Endothelial cell of hepatic sinusoid (primary cell): ENCODE results near the gene MRC1.

ENCODE experiments used
- in situ Hi-C: cut with HindIII; loops from 2 replicates; pipeline ENCODE4 v1.10.0; 2017; ENCODE audit warnings: low sequenced_read_pairs

MRC1 gene

GRCh38 chr10:17842641-17843040 is 33.5 kb downstream of the MRC1 start:
- in situ Hi-C loops, result no loop called here

- in situ Hi-C loops, result loop anchor here (5.0 kb wide), 1 partner anchor 370 kb away; no protein-coding TSS in a partner anchor
Observed at GRCh38 chr10:17847585-17848296, 38.6 kb downstream of the MRC1 start.

GRCh38 chr10:17848646-17849045 is 39.5 kb downstream of the MRC1 start:
- in situ Hi-C loops, result loop anchor here (5.0 kb wide), 1 partner anchor 369 kb away; no protein-coding TSS in a partner anchor

GRCh38 chr10:17850501-17850900 is 41.4 kb downstream of the MRC1 start:
- in situ Hi-C loops, result no loop called here

- in situ Hi-C loops, result no loop called here
Observed at GRCh38 chr10:17851611-17852010, 42.5 kb downstream of the MRC1 start.

- in situ Hi-C loops, result no loop called here
Observed at GRCh38 chr10:17854044-17854652, 45.0 kb downstream of the MRC1 start.

- in situ Hi-C loops, result no loop called here
Observed at GRCh38 chr10:17857040-17857439, 47.9 kb downstream of the MRC1 start.

- in situ Hi-C loops, result no loop called here
Observed at GRCh38 chr10:17859492-17860156, 50.5 kb downstream of the MRC1 start.

GRCh38 chr10:17861760-17862159 is 52.6 kb downstream of the MRC1 start:
- in situ Hi-C loops, result no loop called here

GRCh38 chr10:17865351-17865750 is 56.2 kb downstream of the MRC1 start:
- in situ Hi-C loops, result no loop called here

GRCh38 chr10:17866346-17866745 is 57.2 kb downstream of the MRC1 start:
- in situ Hi-C loops, result no loop called here

- in situ Hi-C loops, result no loop called here
Observed at GRCh38 chr10:17867056-17867455, 57.9 kb downstream of the MRC1 start.

- in situ Hi-C loops, result no loop called here
Observed at GRCh38 chr10:17871036-17871435, 61.9 kb downstream of the MRC1 start.

- in situ Hi-C loops, result no loop called here
Observed at GRCh38 chr10:17872191-17873091, 63.3 kb downstream of the MRC1 start.

- in situ Hi-C loops, result no loop called here
Observed at GRCh38 chr10:17873946-17874345, 64.8 kb downstream of the MRC1 start.

- in situ Hi-C loops, result no loop called here
Observed at GRCh38 chr10:17877121-17877520, 68.0 kb downstream of the MRC1 start.

- in situ Hi-C loops, result no loop called here
Observed at GRCh38 chr10:17878896-17879295, 69.7 kb downstream of the MRC1 start.

GRCh38 chr10:17880601-17881000 is 71.5 kb downstream of the MRC1 start:
- in situ Hi-C loops, result no loop called here

- in situ Hi-C loops, result no loop called here
Observed at GRCh38 chr10:17882557-17882956, 73.4 kb downstream of the MRC1 start.

GRCh38 chr10:17883621-17884020 is 74.5 kb downstream of the MRC1 start:
- in situ Hi-C loops, result no loop called here

GRCh38 chr10:17888189-17888588 is 79.0 kb downstream of the MRC1 start:
- in situ Hi-C loops, result no loop called here
